ENCODE measurements around the gene LEPROT.

DNA sequence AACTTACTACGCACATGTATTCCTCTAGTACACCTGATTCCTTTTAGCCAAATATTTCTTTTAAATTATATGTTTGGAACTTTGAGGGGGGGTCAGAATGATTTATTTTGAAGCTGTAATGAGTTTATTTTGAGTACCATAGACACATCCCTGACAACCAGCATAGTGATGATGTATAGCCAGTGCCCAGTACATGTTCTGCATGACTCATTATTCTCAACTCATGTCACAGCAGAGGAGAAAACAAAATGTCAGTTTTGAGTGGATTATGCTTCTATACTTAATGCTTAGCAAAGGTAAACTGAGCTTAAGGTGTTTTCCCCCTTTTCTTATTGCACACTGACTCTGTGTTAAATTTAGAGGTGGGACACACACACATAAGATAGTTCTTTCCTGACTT is 22.4 kb upstream of the LEPROT start:
- TF ChIP-seq, protein P1, sequence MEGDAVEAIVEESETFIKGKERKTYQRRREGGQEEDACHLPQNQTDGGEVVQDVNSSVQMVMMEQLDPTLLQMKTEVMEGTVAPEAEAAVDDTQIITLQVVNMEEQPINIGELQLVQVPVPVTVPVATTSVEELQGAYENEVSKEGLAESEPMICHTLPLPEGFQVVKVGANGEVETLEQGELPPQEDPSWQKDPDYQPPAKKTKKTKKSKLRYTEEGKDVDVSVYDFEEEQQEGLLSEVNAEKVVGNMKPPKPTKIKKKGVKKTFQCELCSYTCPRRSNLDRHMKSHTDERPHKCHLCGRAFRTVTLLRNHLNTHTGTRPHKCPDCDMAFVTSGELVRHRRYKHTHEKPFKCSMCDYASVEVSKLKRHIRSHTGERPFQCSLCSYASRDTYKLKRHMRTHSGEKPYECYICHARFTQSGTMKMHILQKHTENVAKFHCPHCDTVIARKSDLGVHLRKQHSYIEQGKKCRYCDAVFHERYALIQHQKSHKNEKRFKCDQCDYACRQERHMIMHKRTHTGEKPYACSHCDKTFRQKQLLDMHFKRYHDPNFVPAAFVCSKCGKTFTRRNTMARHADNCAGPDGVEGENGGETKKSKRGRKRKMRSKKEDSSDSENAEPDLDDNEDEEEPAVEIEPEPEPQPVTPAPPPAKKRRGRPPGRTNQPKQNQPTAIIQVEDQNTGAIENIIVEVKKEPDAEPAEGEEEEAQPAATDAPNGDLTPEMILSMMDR (IDR thresholded peaks at IDR 0.05), result no peak
- no peak for TF ChIP-seq POLR2AphosphoS5 (IDR thresholded peaks at IDR 0.05)
- no peak for TF ChIP-seq POLR2A (IDR thresholded peaks at IDR 0.05)
- no peak for TF ChIP-seq EP300 (IDR thresholded peaks at IDR 0.05)

Data from stomach (tissue), 4 donors.